Activated naive CD4-positive, alpha-beta T cell treated with anti-CD3 and anti-CD28 coated beads, Interleukin-2, amount 50 U/mL, for 72 hours (primary cell): ENCODE data around the gene EN2. TPM values are rescaled to one million over a fixed set of nuclear protein-coding genes. Genes with fewer than 3 reads are reported as not detected.

Source experiments
- total RNA-seq, 2 donors: library from RNA; stranded (reverse); gene quantifications; one replicate each; pipeline ENCODE4 v1.2.3, GENCODE V29; 2022

Gene EN2
- total RNA-seq, 2 donors from 2014 or later = not detected

Other genes starting within 250 kb of the EN2 start
- 10 to 100 TPM; 68.9 to 94.0 TPM for gene INSIG1, start 160.3 kb upstream of the EN2 start, total RNA-seq
- not detected for gene CNPY1, start 88.4 kb downstream of the EN2 start, total RNA-seq
- 10 to 100 TPM; 74.7 to 76.1 TPM for gene RBM33, start 186.5 kb downstream of the EN2 start, total RNA-seq